ENCODE measurements around the gene ZDHHC17. TPM values are rescaled to one million over a fixed set of nuclear protein-coding genes. Genes with fewer than 3 reads are reported as not detected.

Gene ZDHHC17
- total RNA-seq, 1 experiment from 2014 or later = 26.3 TPM

DNA sequence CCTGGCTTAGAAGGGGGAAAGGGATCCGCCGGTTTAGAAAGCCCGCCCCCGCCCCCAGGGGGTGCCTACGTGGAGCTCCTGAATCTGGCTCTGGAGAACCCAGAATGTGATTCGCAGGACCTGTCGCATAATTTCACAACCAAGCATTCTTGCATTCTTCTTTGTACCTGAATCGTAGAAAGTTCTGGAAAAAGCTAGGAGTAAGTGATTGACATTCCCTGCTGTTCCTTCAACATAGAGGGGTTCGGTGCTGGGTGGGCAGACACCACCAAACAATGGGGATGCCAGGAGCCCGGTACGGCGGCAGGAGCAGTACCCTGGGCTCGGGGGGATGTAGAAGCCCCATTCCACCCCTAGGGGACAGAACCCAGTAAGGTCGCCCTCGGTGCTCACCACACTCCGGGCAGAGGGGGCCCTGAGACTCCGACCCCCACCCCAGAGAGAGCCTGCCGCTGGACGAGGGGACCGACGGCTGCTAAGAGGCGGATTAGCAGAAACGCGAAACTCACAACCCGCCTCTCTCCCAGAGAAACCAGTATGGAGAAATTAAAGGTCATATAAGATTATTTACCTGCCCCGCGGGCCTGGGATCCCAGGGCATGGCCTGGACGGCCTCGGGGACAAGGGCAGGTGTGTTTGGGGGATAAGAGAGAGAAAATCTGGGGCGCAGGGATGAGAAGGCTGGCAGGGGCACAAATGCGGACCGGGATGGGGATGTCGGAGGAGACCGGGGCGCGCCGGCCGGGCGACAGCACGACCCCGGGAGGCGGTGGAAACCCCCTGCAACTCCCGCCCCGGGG lies 114.4 kb downstream of the ZDHHC17 start:
- intact Hi-C loops (cut with micrococcal nuclease; ENCODE audit: unreplicated experiment) (no loop called here), in situ Hi-C loops (cut with HindIII; ENCODE audit: low pct_unique_long_range_greater_than_20kb, low sequenced_read_pairs) (no loop called here)
- TF ChIP-seq, protein P1, sequence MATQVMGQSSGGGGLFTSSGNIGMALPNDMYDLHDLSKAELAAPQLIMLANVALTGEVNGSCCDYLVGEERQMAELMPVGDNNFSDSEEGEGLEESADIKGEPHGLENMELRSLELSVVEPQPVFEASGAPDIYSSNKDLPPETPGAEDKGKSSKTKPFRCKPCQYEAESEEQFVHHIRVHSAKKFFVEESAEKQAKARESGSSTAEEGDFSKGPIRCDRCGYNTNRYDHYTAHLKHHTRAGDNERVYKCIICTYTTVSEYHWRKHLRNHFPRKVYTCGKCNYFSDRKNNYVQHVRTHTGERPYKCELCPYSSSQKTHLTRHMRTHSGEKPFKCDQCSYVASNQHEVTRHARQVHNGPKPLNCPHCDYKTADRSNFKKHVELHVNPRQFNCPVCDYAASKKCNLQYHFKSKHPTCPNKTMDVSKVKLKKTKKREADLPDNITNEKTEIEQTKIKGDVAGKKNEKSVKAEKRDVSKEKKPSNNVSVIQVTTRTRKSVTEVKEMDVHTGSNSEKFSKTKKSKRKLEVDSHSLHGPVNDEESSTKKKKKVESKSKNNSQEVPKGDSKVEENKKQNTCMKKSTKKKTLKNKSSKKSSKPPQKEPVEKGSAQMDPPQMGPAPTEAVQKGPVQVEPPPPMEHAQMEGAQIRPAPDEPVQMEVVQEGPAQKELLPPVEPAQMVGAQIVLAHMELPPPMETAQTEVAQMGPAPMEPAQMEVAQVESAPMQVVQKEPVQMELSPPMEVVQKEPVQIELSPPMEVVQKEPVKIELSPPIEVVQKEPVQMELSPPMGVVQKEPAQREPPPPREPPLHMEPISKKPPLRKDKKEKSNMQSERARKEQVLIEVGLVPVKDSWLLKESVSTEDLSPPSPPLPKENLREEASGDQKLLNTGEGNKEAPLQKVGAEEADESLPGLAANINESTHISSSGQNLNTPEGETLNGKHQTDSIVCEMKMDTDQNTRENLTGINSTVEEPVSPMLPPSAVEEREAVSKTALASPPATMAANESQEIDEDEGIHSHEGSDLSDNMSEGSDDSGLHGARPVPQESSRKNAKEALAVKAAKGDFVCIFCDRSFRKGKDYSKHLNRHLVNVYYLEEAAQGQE (IDR thresholded peaks at IDR 0.05; ENCODE audit: insufficient read depth in 1 of 2, low read depth in 2 of 2, low read length in 1 of 2) = no peak
- peak; percentile 30 for TF ChIP-seq CTCF (IDR thresholded peaks at IDR 0.05)
- peak overlapping the region; percentile 44; the same call in 1 of the 2 replicates for H3K27ac ChIP-seq (ENCODE audit: low read length)
- peak; percentile 54 for ATAC-seq
- peaks cover 11% of the 10 kb centered on the region for H3K27me3 ChIP-seq (ENCODE audit: control insufficient read depth, insufficient read depth, low read length)
- H3K36me3 ChIP-seq (ENCODE audit: control insufficient read depth, insufficient read depth, low read length) = peaks cover 4% of the 10 kb centered on the region; the same call in 1 of the 2 replicates
- H3K9me3 ChIP-seq (ENCODE audit: control insufficient read depth, insufficient read depth, low read depth, low read length) = no peaks in the 10 kb centered on the region
- BruUV-seq (replicated peaks) = no TSS peak
- ChIA-PET POLR2A (no interaction called here), CTCF (no interaction called here)
- no peak for DNase-seq (ENCODE audit: low read depth, low spot score)
- H3K4me3 ChIP-seq (ENCODE audit: low read depth in 2 of 2, low read length in 2 of 2) = peak overlapping the region; percentile 69 to 83
- peaks cover 10% of the 10 kb centered on the region for H3K4me1 ChIP-seq (ENCODE audit: control insufficient read depth, insufficient read depth, low read length)

DNA sequence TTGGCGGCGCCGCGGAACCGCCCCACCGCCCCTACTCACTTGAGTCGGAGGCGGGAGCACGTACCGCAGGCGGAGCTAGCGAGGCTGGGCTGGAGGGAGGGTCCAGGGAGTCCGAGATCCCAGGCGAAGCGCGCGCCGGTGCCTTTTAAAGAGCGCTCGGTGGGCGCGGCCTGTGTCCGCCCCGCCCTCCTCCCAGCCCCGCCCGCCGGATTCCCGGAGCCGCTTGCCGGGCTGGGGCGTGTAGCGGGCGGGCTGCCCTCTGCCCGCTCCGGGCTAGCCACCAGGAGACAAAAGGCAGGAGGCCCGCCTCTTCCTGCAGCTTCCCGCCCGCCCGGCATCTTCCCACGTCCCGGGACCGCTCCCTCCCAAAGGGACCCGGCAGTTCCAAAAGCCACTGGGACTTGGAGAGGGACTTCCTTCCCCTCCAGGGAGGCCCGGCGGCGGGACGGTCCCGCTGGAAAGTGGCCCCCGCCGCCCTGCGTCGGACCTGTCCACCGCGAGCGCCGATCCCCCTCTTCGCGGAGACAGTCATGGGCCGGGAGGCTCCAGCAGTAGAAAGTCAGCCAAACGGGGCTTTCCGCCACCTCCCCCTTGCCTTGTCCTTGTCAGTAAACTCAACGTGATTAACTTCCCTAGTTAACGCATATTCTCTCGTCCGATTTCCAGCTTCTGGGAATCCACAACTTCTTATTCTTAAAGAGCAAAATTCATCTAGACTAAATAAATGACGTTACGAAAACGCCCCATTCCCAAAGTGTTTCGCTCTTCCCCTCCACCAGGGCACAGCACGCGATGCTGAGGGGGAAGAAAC lies 115.2 kb downstream of the ZDHHC17 start, which contains the start of gene CSRP2:
Gene CSRP2, minus strand, starts transcription at position 121 of the 811 bp plus-strand sequence. CDS start 12,759 bp downstream, outside the sequence.
- peak within 1 kb of the TSS; percentile 69 to 83 for H3K4me3 ChIP-seq (ENCODE audit: low read depth in 2 of 2, low read length in 2 of 2)
- CTCF ChIA-PET = interaction anchor here (1.1 kb wide), 1 partner anchor 132 kb away, joined by 3 read pairs; no protein-coding TSS in a partner anchor
- H3K4me1 ChIP-seq (ENCODE audit: control insufficient read depth, insufficient read depth, low read length) = peaks cover 10% of the 10 kb centered on the region
- H3K27ac ChIP-seq (ENCODE audit: low read length) = peak within 1 kb of the TSS; percentile 70
- DNase-seq (ENCODE audit: low read depth, low spot score) = peak; percentile 13
- H3K9me3 ChIP-seq (ENCODE audit: control insufficient read depth, insufficient read depth, low read depth, low read length) = no peaks in the 10 kb centered on the region
- intact Hi-C loops (cut with micrococcal nuclease; ENCODE audit: unreplicated experiment) (no loop called here), in situ Hi-C loops (cut with HindIII; ENCODE audit: low pct_unique_long_range_greater_than_20kb, low sequenced_read_pairs) (no loop called here)
- peak; percentile 96 for ATAC-seq
- H3K27me3 ChIP-seq (ENCODE audit: control insufficient read depth, insufficient read depth, low read length) = peaks cover 11% of the 10 kb centered on the region
- H3K36me3 ChIP-seq (ENCODE audit: control insufficient read depth, insufficient read depth, low read length) = peaks cover 4% of the 10 kb centered on the region; the same call in 1 of the 2 replicates
- BruUV-seq (replicated peaks) = no TSS peak
- POLR2A ChIA-PET = no interaction called here
- TF ChIP-seq, protein P1 (IDR thresholded peaks at IDR 0.05; ENCODE audit: insufficient read depth in 1 of 2, low read depth in 2 of 2, low read length in 1 of 2) = no peak
- TF ChIP-seq POLR2AphosphoS5 (IDR thresholded peaks at IDR 0.05; ENCODE audit: low read depth, low read length) = peak; percentile 46; the same call in 1 of the 2 replicates

Data from Panc1 (cell line).